ENCODE measurements around the gene FAM117A.

GRCh38 chr17:49789243-49789578 lies 25.3 kb upstream of the FAM117A start:
- TF ChIP-seq SP1 (IDR thresholded peaks at IDR 0.05; ENCODE audit: low read depth, low read length) (no peak), CBX5 (IDR thresholded peaks at IDR 0.05; ENCODE audit: low read depth) (no peak), ATF3 (IDR thresholded peaks at IDR 0.05; ENCODE audit: borderline replicate concordance, extremely low read depth, low read depth, low read length) (no peak), ATF2 (IDR thresholded peaks at IDR 0.05; ENCODE audit: low read length) (no peak), EZH2 (IDR thresholded peaks at IDR 0.05; ENCODE audit: borderline replicate concordance, control insufficient read depth, low read depth, low read length) (no peak), CTCF (IDR thresholded peaks at IDR 0.05 in 2 of 3, conservative IDR thresholded peaks at IDR 0.05 in 1 of 3; ENCODE audit: control insufficient read depth in 2 of 3, extremely low read depth in 1 of 3, insufficient read depth in 1 of 3, low read depth in 3 of 3, low read length in 3 of 3) (no peak), RB1 (IDR thresholded peaks at IDR 0.05; ENCODE audit: borderline replicate concordance) (no peak), SREBF1 (IDR thresholded peaks at IDR 0.05; ENCODE audit: low read length) (no peak), HDAC2 (IDR thresholded peaks at IDR 0.05) (no peak)

Measured in GM12878 (cell line).